WTC11 (cell line): ENCODE measurements around the gene CDK5R2. TPM values are rescaled to one million over a fixed set of nuclear protein-coding genes. Genes with fewer than 3 reads are reported as not detected.

Experiments used
- ATAC-seq: fragments of 200-7000 bp; cut with Tn5 transposase; 2 replicates; pipeline ENCODE4 v1.10.0; 2021; ENCODE audit warnings: mild to moderate bottlenecking, moderate library complexity
- CTCF ChIA-PET: fragments of 300-600 bp; sonication (Branson Sonifier 250); formaldehyde crosslinking; loops from one replicate; lab custom pipeline; 2021; ENCODE audit warnings: antibody characterized with exemption; lab: Charles Lee
- POLR2A ChIA-PET: fragments of 350-600 bp; sonication (Branson Sonifier 250); formaldehyde crosslinking; loops from one replicate; lab custom pipeline; 2021; ENCODE audit warnings: antibody characterized with exemption; lab: Charles Lee
- DNase-seq: peaks from one replicate; pipeline ENCODE4 v3.0.0; 2021; ENCODE audit warnings: low spot score
- H3K27ac Mint-ChIP-seq: 2 replicates; pipeline ENCODE4 v1.8.0; 2021; ENCODE audit warnings: mixed read lengths
- H3K27me3 Mint-ChIP-seq: 2 replicates; pipeline ENCODE4 v1.8.0; 2021; ENCODE audit warnings: low read depth, mild to moderate bottlenecking, moderate library complexity, mixed read lengths
- H3K36me3 Mint-ChIP-seq: 2 replicates; pipeline ENCODE4 v1.8.0; 2021; ENCODE audit warnings: mixed read lengths
- H3K4me1 Mint-ChIP-seq: 2 replicates; pipeline ENCODE4 v1.8.0; 2022; ENCODE audit warnings: mixed read lengths
- H3K4me3 Mint-ChIP-seq: 2 replicates; pipeline ENCODE4 v1.8.0; 2021; ENCODE audit warnings: mild to moderate bottlenecking, moderate library complexity, mixed read lengths
- H3K9me3 Mint-ChIP-seq: 2 replicates; pipeline ENCODE4 v1.8.0; 2021; ENCODE audit warnings: mixed read lengths
- CREB1 ChIP-seq: sonication (generic); formaldehyde crosslinking; IDR thresholded peaks from 2 replicates; pipeline ENCODE4 v1.8.0; 2023; ENCODE audit warnings: mild to moderate bottlenecking, missing genetic modification reagents
- ESRRA ChIP-seq: sonication (generic); formaldehyde crosslinking; IDR thresholded peaks from 2 replicates; pipeline ENCODE4 v1.8.1; 2022; ENCODE audit warnings: mild to moderate bottlenecking, missing genetic modification reagents, borderline replicate concordance
- HMGA2 ChIP-seq: fragments of 250-450 bp; sonication (Bioruptor Pico); IDR thresholded peaks from 2 replicates; pipeline ENCODE4 v1.4.0; 2021; ENCODE audit warnings: mild to moderate bottlenecking, moderate library complexity
- MXD4 ChIP-seq: fragments of 250-450 bp; sonication (Bioruptor Pico); IDR thresholded peaks from 2 replicates; pipeline ENCODE4 v1.8.0; 2021; ENCODE audit warnings: mild to moderate bottlenecking, moderate library complexity, borderline replicate concordance
- NFYB ChIP-seq: sonication (generic); formaldehyde crosslinking; conservative IDR thresholded peaks from 2 replicates; pipeline ENCODE4 v1.8.0; 2022; ENCODE audit warnings: low read depth, missing genetic modification reagents
- RORB ChIP-seq: fragments of 250-450 bp; sonication (Bioruptor Pico); IDR thresholded peaks from 2 replicates; pipeline ENCODE4 v1.9.0; 2021; ENCODE audit warnings: mild to moderate bottlenecking
- SMAD3 ChIP-seq: sonication (generic); formaldehyde crosslinking; IDR thresholded peaks from 2 replicates; pipeline ENCODE4 v1.8.0; 2022; ENCODE audit warnings: missing genetic modification reagents, mild to moderate bottlenecking, borderline replicate concordance
- TEAD4 ChIP-seq: sonication (generic); formaldehyde crosslinking; IDR thresholded peaks from 2 replicates; pipeline ENCODE4 v1.8.0; 2022; ENCODE audit warnings: mild to moderate bottlenecking, missing genetic modification reagents
- TP53 ChIP-seq: sonication (generic); formaldehyde crosslinking; IDR thresholded peaks from 2 replicates; pipeline ENCODE4 v1.8.1; 2023; ENCODE audit warnings: mild to moderate bottlenecking, missing genetic modification reagents
- ZNF219 ChIP-seq: sonication (generic); formaldehyde crosslinking; IDR thresholded peaks from 2 replicates; pipeline ENCODE4 v1.8.0; 2023; ENCODE audit warnings: missing genetic modification reagents, mild to moderate bottlenecking, borderline replicate concordance
- ZNF263 ChIP-seq: sonication (generic); formaldehyde crosslinking; IDR thresholded peaks from 2 replicates; pipeline ENCODE4 v1.8.1; 2022; ENCODE audit warnings: low read depth, mild to moderate bottlenecking, moderate library complexity, missing genetic modification reagents
- total RNA-seq: library from RNA; stranded (reverse); gene quantifications from 3 replicates; pipeline ENCODE4 v1.2.3, GENCODE V29; 2021
- TF ChIP-seq, protein P1 (sequence below): sonication (generic); formaldehyde crosslinking; IDR thresholded peaks from 2 replicates; pipeline ENCODE4 v1.8.1; 2022; ENCODE audit warnings: low read depth, missing genetic modification reagents, borderline replicate concordance
- TF ChIP-seq, protein P2 (sequence below): fragments of 250-450 bp; sonication (Bioruptor Pico); IDR thresholded peaks from 2 replicates; pipeline ENCODE4 v1.8.0; 2021; ENCODE audit warnings: mild to moderate bottlenecking
- TF ChIP-seq, protein P3 (sequence below): sonication (generic); formaldehyde crosslinking; IDR thresholded peaks from 2 replicates; pipeline ENCODE4 v1.8.0; 2022; ENCODE audit warnings: mild to moderate bottlenecking, missing genetic modification reagents
- TF ChIP-seq, protein P4 (sequence below): sonication (generic); formaldehyde crosslinking; IDR thresholded peaks from 2 replicates; pipeline ENCODE4 v1.8.0; 2023; ENCODE audit warnings: mild to moderate bottlenecking, missing genetic modification reagents
- TF ChIP-seq, protein P5 (sequence below): fragments of 250-450 bp; sonication (Bioruptor Pico); IDR thresholded peaks from 2 replicates; pipeline ENCODE4 v1.9.0; 2021; ENCODE audit warnings: mild to moderate bottlenecking, borderline replicate concordance
- TF ChIP-seq, protein P6 (sequence below): fragments of 250-450 bp; sonication (Bioruptor Pico); IDR thresholded peaks from 2 replicates; pipeline ENCODE4 v1.9.0; 2021; ENCODE audit warnings: mild to moderate bottlenecking
- TF ChIP-seq, protein P7 (sequence below): fragments of 250-450 bp; sonication (Bioruptor Pico); IDR thresholded peaks from 2 replicates; pipeline ENCODE4 v1.9.0; 2021; ENCODE audit warnings: moderate library complexity, mild to moderate bottlenecking, inconsistent platforms, borderline replicate concordance

The CDK5R2 gene
- total RNA-seq, 1 experiment from 2014 or later = 0.26 TPM

DNA sequence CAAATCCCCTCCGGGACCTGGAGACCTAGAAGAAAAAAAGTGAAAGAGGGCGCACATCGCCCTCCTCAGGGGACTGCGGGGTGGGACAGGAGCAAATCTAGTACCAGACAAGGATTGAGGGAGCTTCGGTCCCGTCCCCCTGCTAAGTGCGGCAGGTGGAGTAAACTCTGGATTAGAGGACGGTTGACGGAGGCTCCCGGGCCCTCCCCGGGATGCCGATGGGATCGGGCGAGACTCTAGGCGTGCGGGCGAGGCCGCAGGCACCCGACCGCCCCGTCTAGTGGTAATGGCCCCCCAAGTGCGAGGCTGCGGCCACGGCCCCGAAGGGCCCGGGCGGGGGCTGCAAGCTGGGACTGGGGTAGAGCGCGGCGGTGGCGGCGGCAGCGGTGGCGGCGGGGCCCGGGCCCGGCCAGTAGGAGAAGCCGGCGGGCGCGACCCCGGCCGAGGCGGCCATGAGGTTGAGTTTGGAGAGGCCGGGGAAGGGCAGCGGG is 22.0 kb downstream of the CDK5R2 start (continued):
- TF ChIP-seq, protein P1, sequence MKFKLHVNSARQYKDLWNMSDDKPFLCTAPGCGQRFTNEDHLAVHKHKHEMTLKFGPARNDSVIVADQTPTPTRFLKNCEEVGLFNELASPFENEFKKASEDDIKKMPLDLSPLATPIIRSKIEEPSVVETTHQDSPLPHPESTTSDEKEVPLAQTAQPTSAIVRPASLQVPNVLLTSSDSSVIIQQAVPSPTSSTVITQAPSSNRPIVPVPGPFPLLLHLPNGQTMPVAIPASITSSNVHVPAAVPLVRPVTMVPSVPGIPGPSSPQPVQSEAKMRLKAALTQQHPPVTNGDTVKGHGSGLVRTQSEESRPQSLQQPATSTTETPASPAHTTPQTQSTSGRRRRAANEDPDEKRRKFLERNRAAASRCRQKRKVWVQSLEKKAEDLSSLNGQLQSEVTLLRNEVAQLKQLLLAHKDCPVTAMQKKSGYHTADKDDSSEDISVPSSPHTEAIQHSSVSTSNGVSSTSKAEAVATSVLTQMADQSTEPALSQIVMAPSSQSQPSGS (CRISPR knock-in tag) = no peak
- no peak for TF ChIP-seq MXD4
- TF ChIP-seq, protein P2, sequence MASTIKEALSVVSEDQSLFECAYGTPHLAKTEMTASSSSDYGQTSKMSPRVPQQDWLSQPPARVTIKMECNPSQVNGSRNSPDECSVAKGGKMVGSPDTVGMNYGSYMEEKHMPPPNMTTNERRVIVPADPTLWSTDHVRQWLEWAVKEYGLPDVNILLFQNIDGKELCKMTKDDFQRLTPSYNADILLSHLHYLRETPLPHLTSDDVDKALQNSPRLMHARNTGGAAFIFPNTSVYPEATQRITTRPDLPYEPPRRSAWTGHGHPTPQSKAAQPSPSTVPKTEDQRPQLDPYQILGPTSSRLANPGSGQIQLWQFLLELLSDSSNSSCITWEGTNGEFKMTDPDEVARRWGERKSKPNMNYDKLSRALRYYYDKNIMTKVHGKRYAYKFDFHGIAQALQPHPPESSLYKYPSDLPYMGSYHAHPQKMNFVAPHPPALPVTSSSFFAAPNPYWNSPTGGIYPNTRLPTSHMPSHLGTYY (CRISPR knock-in tag) = no peak
- TF ChIP-seq, protein P3, sequence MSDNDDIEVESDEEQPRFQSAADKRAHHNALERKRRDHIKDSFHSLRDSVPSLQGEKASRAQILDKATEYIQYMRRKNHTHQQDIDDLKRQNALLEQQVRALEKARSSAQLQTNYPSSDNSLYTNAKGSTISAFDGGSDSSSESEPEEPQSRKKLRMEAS (CRISPR knock-in tag) = no peak
- TF ChIP-seq NFYB = no peak
- no peak for TF ChIP-seq HMGA2 (CRISPR knock-in tag)
- TF ChIP-seq, protein P4, sequence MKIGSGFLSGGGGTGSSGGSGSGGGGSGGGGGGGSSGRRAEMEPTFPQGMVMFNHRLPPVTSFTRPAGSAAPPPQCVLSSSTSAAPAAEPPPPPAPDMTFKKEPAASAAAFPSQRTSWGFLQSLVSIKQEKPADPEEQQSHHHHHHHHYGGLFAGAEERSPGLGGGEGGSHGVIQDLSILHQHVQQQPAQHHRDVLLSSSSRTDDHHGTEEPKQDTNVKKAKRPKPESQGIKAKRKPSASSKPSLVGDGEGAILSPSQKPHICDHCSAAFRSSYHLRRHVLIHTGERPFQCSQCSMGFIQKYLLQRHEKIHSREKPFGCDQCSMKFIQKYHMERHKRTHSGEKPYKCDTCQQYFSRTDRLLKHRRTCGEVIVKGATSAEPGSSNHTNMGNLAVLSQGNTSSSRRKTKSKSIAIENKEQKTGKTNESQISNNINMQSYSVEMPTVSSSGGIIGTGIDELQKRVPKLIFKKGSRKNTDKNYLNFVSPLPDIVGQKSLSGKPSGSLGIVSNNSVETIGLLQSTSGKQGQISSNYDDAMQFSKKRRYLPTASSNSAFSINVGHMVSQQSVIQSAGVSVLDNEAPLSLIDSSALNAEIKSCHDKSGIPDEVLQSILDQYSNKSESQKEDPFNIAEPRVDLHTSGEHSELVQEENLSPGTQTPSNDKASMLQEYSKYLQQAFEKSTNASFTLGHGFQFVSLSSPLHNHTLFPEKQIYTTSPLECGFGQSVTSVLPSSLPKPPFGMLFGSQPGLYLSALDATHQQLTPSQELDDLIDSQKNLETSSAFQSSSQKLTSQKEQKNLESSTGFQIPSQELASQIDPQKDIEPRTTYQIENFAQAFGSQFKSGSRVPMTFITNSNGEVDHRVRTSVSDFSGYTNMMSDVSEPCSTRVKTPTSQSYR (CRISPR knock-in tag) = no peak
- TF ChIP-seq ZNF263 (CRISPR knock-in tag) = no peak
- TF ChIP-seq TP53 (CRISPR knock-in tag) = no peak
- no peak for TF ChIP-seq RORB (CRISPR knock-in tag)
- no peak for TF ChIP-seq ESRRA (CRISPR knock-in tag)
- TF ChIP-seq, protein P5, sequence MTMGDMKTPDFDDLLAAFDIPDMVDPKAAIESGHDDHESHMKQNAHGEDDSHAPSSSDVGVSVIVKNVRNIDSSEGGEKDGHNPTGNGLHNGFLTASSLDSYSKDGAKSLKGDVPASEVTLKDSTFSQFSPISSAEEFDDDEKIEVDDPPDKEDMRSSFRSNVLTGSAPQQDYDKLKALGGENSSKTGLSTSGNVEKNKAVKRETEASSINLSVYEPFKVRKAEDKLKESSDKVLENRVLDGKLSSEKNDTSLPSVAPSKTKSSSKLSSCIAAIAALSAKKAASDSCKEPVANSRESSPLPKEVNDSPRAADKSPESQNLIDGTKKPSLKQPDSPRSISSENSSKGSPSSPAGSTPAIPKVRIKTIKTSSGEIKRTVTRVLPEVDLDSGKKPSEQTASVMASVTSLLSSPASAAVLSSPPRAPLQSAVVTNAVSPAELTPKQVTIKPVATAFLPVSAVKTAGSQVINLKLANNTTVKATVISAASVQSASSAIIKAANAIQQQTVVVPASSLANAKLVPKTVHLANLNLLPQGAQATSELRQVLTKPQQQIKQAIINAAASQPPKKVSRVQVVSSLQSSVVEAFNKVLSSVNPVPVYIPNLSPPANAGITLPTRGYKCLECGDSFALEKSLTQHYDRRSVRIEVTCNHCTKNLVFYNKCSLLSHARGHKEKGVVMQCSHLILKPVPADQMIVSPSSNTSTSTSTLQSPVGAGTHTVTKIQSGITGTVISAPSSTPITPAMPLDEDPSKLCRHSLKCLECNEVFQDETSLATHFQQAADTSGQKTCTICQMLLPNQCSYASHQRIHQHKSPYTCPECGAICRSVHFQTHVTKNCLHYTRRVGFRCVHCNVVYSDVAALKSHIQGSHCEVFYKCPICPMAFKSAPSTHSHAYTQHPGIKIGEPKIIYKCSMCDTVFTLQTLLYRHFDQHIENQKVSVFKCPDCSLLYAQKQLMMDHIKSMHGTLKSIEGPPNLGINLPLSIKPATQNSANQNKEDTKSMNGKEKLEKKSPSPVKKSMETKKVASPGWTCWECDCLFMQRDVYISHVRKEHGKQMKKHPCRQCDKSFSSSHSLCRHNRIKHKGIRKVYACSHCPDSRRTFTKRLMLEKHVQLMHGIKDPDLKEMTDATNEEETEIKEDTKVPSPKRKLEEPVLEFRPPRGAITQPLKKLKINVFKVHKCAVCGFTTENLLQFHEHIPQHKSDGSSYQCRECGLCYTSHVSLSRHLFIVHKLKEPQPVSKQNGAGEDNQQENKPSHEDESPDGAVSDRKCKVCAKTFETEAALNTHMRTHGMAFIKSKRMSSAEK = no peak
- no peak for TF ChIP-seq SMAD3 (CRISPR knock-in tag)
- TF ChIP-seq, protein P6, sequence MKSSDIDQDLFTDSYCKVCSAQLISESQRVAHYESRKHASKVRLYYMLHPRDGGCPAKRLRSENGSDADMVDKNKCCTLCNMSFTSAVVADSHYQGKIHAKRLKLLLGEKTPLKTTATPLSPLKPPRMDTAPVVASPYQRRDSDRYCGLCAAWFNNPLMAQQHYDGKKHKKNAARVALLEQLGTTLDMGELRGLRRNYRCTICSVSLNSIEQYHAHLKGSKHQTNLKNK (CRISPR knock-in tag) = no peak

DNA sequence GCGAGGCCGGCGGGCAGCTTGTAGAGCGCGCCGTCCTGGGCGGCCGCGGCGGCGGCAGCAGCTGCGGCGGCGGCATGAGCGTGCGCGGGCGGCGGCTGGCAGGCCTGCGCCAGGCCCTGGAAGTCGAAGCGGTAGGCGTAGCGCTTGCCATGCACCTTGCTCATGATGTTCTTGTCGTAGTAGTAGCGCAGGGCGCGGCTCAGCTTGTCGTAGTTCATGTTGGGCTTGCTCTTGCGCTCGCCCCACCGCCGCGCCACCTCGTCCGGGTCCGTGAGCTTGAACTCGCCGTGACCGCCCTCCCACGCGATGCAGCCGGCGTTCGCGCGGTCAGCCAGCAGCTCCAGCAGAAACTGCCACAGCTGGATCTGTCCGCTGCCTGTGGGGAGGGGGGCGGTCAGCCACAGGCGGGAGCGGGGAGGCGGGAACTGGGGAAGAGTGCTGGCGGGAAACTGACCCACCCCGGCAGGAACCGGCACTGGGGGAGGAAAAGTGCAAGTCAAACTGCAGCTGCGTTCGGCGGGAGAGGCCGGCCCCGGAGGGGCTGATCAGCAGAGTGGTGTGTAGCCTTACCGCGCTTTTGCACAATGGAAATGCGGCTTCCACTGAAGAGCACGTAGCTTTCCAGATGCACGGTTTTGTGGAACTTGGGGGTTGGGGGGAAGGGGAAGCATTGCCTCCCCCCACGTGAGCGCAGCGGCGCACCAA is 22.6 kb downstream of the CDK5R2 start:
- ATAC-seq (no peak; the same call in 1 of the 2 replicates), DNase-seq (peak; percentile 55)
- H3K9me3 Mint-ChIP-seq = no peaks in the 10 kb centered on the region

More for the DNA sequence above, 22.6 kb downstream of the CDK5R2 start:
- H3K27me3 Mint-ChIP-seq = peaks cover 98% of the 10 kb centered on the region
- no peak overlapping the region for H3K27ac Mint-ChIP-seq
- CTCF ChIA-PET = interaction anchor here (0.8 to 5.7 kb wide), 20 partner anchors 12 to 172 kb away, joined by 3 to 158 read pairs (median 7); partner anchors contain the start of genes CDK5R2, CRYBA2, IHH and WNT10A
- TF ChIP-seq, protein P7, sequence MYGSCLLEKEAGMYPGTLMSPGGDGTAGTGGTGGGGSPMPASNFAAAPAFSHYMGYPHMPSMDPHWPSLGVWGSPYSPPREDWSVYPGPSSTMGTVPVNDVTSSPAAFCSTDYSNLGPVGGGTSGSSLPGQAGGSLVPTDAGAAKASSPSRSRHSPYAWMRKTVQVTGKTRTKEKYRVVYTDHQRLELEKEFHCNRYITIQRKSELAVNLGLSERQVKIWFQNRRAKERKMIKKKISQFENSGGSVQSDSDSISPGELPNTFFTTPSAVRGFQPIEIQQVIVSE (CRISPR knock-in tag) = no peak
- no peak for TF ChIP-seq ZNF219
- no peak for TF ChIP-seq TEAD4 (CRISPR knock-in tag)
- TF ChIP-seq CREB1 = no peak
- TF ChIP-seq, all 79 proteins: peak for 0
- Mint-ChIP-seq H3K4me3 (peak overlapping the region; percentile 31), H3K36me3 (no peaks in the 10 kb centered on the region), H3K4me1 (peaks cover 29% of the 10 kb centered on the region)
- POLR2A ChIA-PET = interaction anchor here (0.5 kb wide), 1 partner anchor 1494 kb away, joined by 3 read pairs; no protein-coding TSS in a partner anchor
